Neural progenitor cell (in vitro differentiated cells): Measurements from ENCODE around the gene ACSS3. TPM values are rescaled to one million over a fixed set of nuclear protein-coding genes. Genes with fewer than 3 reads are reported as not detected.

ENCODE experiments used
- DNase-seq: peaks from one replicate; pipeline ENCODE4 v3.0.0-alpha.2; 2016; ENCODE audit warnings: low spot score
- H2AFZ ChIP-seq: fragments of 200-600 bp; sonication (generic); replicated peaks from 2 replicates; pipeline ENCODE4 v1.6.1; 2016; ENCODE audit warnings: antibody characterized with exemption
- H3F3A ChIP-seq: fragments of 200-600 bp; sonication (generic); 2 replicates; pipeline ENCODE4 v1.6.1; 2016; ENCODE audit warnings: antibody characterized with exemption, low read depth
- H3K27ac ChIP-seq: fragments of 200-600 bp; sonication (generic); 2 replicates; pipeline ENCODE4 v1.5.1; 2016; ENCODE audit warnings: mild to moderate bottlenecking
- H3K27me3 ChIP-seq: fragments of 200-600 bp; sonication (generic); 2 replicates; pipeline ENCODE4 v1.6.1; 2016; ENCODE audit warnings: mild to moderate bottlenecking, moderate library complexity
- H3K36me3 ChIP-seq: fragments of 200-600 bp; sonication (generic); 2 replicates; pipeline ENCODE4 v1.5.1; 2016
- H3K4me1 ChIP-seq: fragments of 200-600 bp; sonication (generic); 2 replicates; pipeline ENCODE4 v1.6.1; 2016; ENCODE audit warnings: mixed run types
- H3K4me2 ChIP-seq: fragments of 200-600 bp; sonication (generic); 2 replicates; pipeline ENCODE4 v1.6.1; 2016
- H3K4me3 ChIP-seq: fragments of 200-600 bp; sonication (generic); 2 replicates; pipeline ENCODE4 v1.5.1; 2016
- H3K79me2 ChIP-seq: fragments of 200-600 bp; sonication (generic); 2 replicates; pipeline ENCODE4 v1.6.1; 2016; ENCODE audit warnings: low read depth
- H3K9ac ChIP-seq: fragments of 200-600 bp; sonication (generic); 2 replicates; pipeline ENCODE4 v1.6.1; 2016
- H3K9me3 ChIP-seq: fragments of 200-600 bp; sonication (generic); 2 replicates; pipeline ENCODE4 v1.5.1; 2016; ENCODE audit warnings: low read depth
- H4K20me1 ChIP-seq: fragments of 200-600 bp; sonication (generic); 2 replicates; pipeline ENCODE4 v1.6.1; 2016; ENCODE audit warnings: low read depth
- H3K27ac Mint-ChIP-seq: 3 replicates; pipeline ENCODE4 v1.8.0; 2021; ENCODE audit warnings: mixed read lengths
- H3K27me3 Mint-ChIP-seq: 2 replicates; pipeline ENCODE4 v1.8.0; 2022; ENCODE audit warnings: low read depth, mild to moderate bottlenecking, inconsistent platforms, moderate library complexity, mixed read lengths; ENCODE audit not compliant: insufficient read depth
- H3K36me3 Mint-ChIP-seq: 3 replicates; pipeline ENCODE4 v1.8.0; 2021; ENCODE audit warnings: mixed read lengths
- H3K4me1 Mint-ChIP-seq: 3 replicates; pipeline ENCODE4 v1.8.0; 2021; ENCODE audit warnings: mixed read lengths
- H3K4me3 Mint-ChIP-seq: 3 replicates; pipeline ENCODE4 v1.8.0; 2021; ENCODE audit warnings: mild to moderate bottlenecking, moderate library complexity, mixed read lengths
- H3K9me3 Mint-ChIP-seq: 3 replicates; pipeline ENCODE4 v1.8.0; 2020; ENCODE audit warnings: mixed read lengths
- CTCF ChIP-seq: fragments of 200-600 bp; sonication (generic); IDR thresholded peaks from 2 replicates; pipeline ENCODE4 v1.5.1; 2017; ENCODE audit warnings: antibody characterized with exemption, mild to moderate bottlenecking
- EZH2 ChIP-seq: fragments of 200-600 bp; sonication (generic); IDR thresholded peaks from 2 replicates; pipeline ENCODE4 v1.6.1; 2017; ENCODE audit warnings: antibody characterized with exemption, mild to moderate bottlenecking, moderate library complexity
- EZH2phosphoT487 ChIP-seq: fragments of 200-600 bp; sonication (generic); IDR thresholded peaks from 2 replicates; pipeline ENCODE4 v1.6.1; 2017; ENCODE audit warnings: antibody characterized with exemption
- total RNA-seq: library from RNA; depleted of rRNA; stranded (reverse); fragments of >200 nt; gene quantifications from 2 replicates; pipeline ENCODE4 v1.2.3, GENCODE V29; 2015; ENCODE audit warnings: low replicate concordance

ACSS3 gene
- total RNA-seq, 1 donor from 2014 or later: 26.5 TPM

DNA sequence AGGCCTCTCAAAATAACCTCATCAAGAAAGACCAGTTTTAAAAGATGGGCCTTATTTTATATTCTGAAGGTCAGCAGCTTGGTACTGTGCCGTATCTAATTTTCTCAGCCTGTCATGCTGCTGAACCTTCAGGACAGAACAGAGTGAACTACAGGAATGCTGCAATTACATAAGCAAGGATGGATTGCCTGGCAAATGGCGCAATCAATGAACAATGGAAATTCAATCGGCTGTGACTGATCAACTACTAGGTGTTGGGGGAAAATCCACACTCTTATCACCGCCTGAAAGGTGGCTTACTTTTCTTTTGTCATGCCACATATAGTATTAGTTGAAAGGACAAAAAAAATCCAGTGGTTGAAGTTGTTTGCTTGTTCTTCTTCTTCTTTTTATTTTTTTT is 8.5 kb downstream of the ACSS3 start:
- no peak overlapping the region for H2AFZ ChIP-seq
- no peaks in the 10 kb centered on the region for H4K20me1 ChIP-seq
- no peak overlapping the region for H3K27ac ChIP-seq
- H3K36me3 ChIP-seq: no peaks in the 10 kb centered on the region
- no peaks in the 10 kb centered on the region for H3K36me3 Mint-ChIP-seq
- DNase-seq: peak; percentile 69
- H3K4me3 Mint-ChIP-seq: no peak overlapping the region
- H3K27me3 Mint-ChIP-seq: no peaks in the 10 kb centered on the region
- H3K9ac ChIP-seq: no peak overlapping the region
- no peaks in the 10 kb centered on the region for H3K27me3 ChIP-seq
- peaks cover 9% of the 10 kb centered on the region for H3K4me1 Mint-ChIP-seq
- peaks cover 41% of the 10 kb centered on the region for H3K79me2 ChIP-seq
- H3K4me1 ChIP-seq: peaks cover 23% of the 10 kb centered on the region
- no peak overlapping the region for H3K4me2 ChIP-seq
- H3K4me3 ChIP-seq: no peak overlapping the region
- H3K27ac Mint-ChIP-seq: no peak overlapping the region
- H3K9me3 Mint-ChIP-seq: no peaks in the 10 kb centered on the region
- TF ChIP-seq EZH2 (no peak), EZH2phosphoT487 (peak; percentile 47)
- H3K9me3 ChIP-seq: no peaks in the 10 kb centered on the region
- H3F3A ChIP-seq: no peaks in the 10 kb centered on the region

GRCh38 chr12:81088221-81088620 is 10.3 kb downstream of the ACSS3 start:
- Histone ChIP-seq H3K4me1 (peaks cover 28% of the 10 kb centered on the region), H4K20me1 (no peaks in the 10 kb centered on the region), H2AFZ (no peak overlapping the region), H3K27ac (no peak overlapping the region), H3K27me3 (no peaks in the 10 kb centered on the region), H3K9me3 (no peaks in the 10 kb centered on the region), H3K9ac (no peak overlapping the region), H3F3A (no peaks in the 10 kb centered on the region), H3K4me3 (no peak overlapping the region), H3K36me3 (no peaks in the 10 kb centered on the region), H3K4me2 (no peak overlapping the region), H3K79me2 (peaks cover 24% of the 10 kb centered on the region)
- Mint-ChIP-seq H3K4me3 (no peak overlapping the region), H3K9me3 (no peaks in the 10 kb centered on the region), H3K36me3 (no peaks in the 10 kb centered on the region), H3K27me3 (no peaks in the 10 kb centered on the region), H3K27ac (no peak overlapping the region), H3K4me1 (peaks cover 9% of the 10 kb centered on the region)
- DNase-seq: no peak
- TF ChIP-seq CTCF (no peak), EZH2phosphoT487 (no peak), EZH2 (no peak)

DNA sequence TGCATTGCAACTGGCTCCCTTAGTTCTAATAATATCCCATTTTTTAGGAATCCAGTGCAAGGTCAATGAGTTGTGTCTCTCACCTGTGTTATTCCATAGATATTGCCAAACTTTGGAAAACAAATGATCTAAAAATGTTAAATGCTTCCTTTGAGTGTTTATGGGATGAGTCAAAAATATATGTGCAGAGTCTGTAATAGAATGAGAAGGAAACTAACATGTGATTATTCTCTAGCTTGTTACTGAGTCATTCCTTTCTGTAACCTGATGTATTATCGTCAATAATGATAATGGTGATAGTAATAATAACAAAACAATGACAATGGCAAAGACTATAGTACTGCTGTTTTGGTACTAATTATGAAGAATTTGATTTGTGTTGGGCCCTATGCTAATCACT is 11.5 kb downstream of the ACSS3 start:
- H3K27ac ChIP-seq: no peak overlapping the region
- H3K36me3 ChIP-seq: no peaks in the 10 kb centered on the region
- no peaks in the 10 kb centered on the region for H3K9me3 Mint-ChIP-seq
- H3K4me2 ChIP-seq: no peak overlapping the region
- no peak for TF ChIP-seq EZH2phosphoT487
- TF ChIP-seq CTCF: no peak
- no peak for TF ChIP-seq EZH2
- peaks cover 29% of the 10 kb centered on the region for H3K4me1 ChIP-seq
- no peak overlapping the region for H3K27ac Mint-ChIP-seq
- H3F3A ChIP-seq: no peaks in the 10 kb centered on the region
- DNase-seq: no peak
- H3K27me3 ChIP-seq: no peaks in the 10 kb centered on the region
- peaks cover 6% of the 10 kb centered on the region for H3K4me1 Mint-ChIP-seq
- no peak overlapping the region for H3K4me3 ChIP-seq
- H3K36me3 Mint-ChIP-seq: no peaks in the 10 kb centered on the region
- peaks cover 21% of the 10 kb centered on the region for H3K79me2 ChIP-seq
- no peak overlapping the region for H3K4me3 Mint-ChIP-seq
- no peaks in the 10 kb centered on the region for H3K27me3 Mint-ChIP-seq
- no peaks in the 10 kb centered on the region for H3K9me3 ChIP-seq
- no peaks in the 10 kb centered on the region for H4K20me1 ChIP-seq
- no peak overlapping the region for H2AFZ ChIP-seq
- no peak overlapping the region for H3K9ac ChIP-seq

DNA sequence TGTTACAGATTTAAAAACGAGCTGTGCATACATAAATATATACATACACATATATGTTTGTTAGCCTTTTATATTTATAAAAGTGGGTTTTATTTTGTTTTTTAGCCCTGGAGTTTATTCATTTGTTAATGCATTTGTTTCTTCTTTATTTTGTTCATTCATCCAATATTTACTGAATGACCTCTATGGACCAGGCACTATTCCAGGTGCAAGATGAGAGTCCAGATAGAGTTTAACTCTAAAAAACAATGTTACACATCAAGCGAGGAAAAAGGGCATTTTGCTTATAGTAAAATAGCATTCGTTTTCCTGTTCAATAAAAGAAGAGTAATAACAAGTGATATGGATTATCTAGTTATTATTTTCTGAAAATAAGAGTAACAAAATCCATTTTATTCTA is 14.2 kb downstream of the ACSS3 start:
- H3K4me1 ChIP-seq: peaks cover 33% of the 10 kb centered on the region
- H3K9me3 Mint-ChIP-seq: no peaks in the 10 kb centered on the region
- no peaks in the 10 kb centered on the region for H3K27me3 Mint-ChIP-seq
- H3K27ac Mint-ChIP-seq: no peak overlapping the region
- no peak overlapping the region for H2AFZ ChIP-seq
- H3K36me3 Mint-ChIP-seq: no peaks in the 10 kb centered on the region
- H3K79me2 ChIP-seq: peaks cover 17% of the 10 kb centered on the region
- no peaks in the 10 kb centered on the region for H3F3A ChIP-seq
- DNase-seq: no peak
- no peaks in the 10 kb centered on the region for H3K9me3 ChIP-seq
- H3K27me3 ChIP-seq: no peaks in the 10 kb centered on the region
- no peaks in the 10 kb centered on the region for H3K4me1 Mint-ChIP-seq
- H3K4me2 ChIP-seq: no peak overlapping the region
- no peaks in the 10 kb centered on the region for H4K20me1 ChIP-seq
- no peak overlapping the region for H3K9ac ChIP-seq
- no peak overlapping the region for H3K4me3 ChIP-seq
- H3K27ac ChIP-seq: no peak overlapping the region
- H3K36me3 ChIP-seq: no peaks in the 10 kb centered on the region
- H3K4me3 Mint-ChIP-seq: no peak overlapping the region
- TF ChIP-seq EZH2phosphoT487: no peak
- no peak for TF ChIP-seq EZH2
- no peak for TF ChIP-seq CTCF
